Muscle layer of colon (tissue), 2 donors: ENCODE measurements around the gene HPGDS.
"Not testable (repeated sequence)": the region's sequence is repeated elsewhere in the genome, so short reads cannot be mapped to it uniquely, and the experiment has no call there.

Experiments used
- H3K27ac ChIP-seq: one replicate; pipeline ENCODE4 v1.7.0; 2013; ENCODE audit warnings: low read depth, mild to moderate bottlenecking, low read length, moderate library complexity
- H3K27me3 ChIP-seq, 2 donors: one replicate each; pipeline ENCODE4 v1.7.0; 2013; ENCODE audit warnings: low read length in 2 of 2, mild to moderate bottlenecking in 2 of 2; ENCODE audit not compliant: insufficient read depth in 2 of 2, control insufficient read depth in 1 of 2
- H3K36me3 ChIP-seq: one replicate; pipeline ENCODE4 v1.7.0; 2013; ENCODE audit warnings: mild to moderate bottlenecking, low read length; ENCODE audit not compliant: insufficient read depth
- H3K4me1 ChIP-seq: one replicate; pipeline ENCODE4 v1.7.0; 2013; ENCODE audit warnings: mild to moderate bottlenecking, low read length; ENCODE audit not compliant: insufficient read depth
- H3K4me3 ChIP-seq, 2 donors: one replicate each; pipeline ENCODE4 v1.7.0; 2013; ENCODE audit warnings: low read length in 2 of 2, low read depth in 1 of 2, mild to moderate bottlenecking in 1 of 2, moderate library complexity in 1 of 2
- H3K9ac ChIP-seq: one replicate; pipeline ENCODE4 v1.7.0; 2013; ENCODE audit warnings: low read length
- H3K9me3 ChIP-seq: one replicate; pipeline ENCODE4 v1.7.0; 2013; ENCODE audit warnings: mild to moderate bottlenecking, low read length
- donor health status: abdominal sarcoma.
- donor health status: Adenocarcinoma of cecum.

The HPGDS gene

GRCh38 chr4:94319927-94320326 lies 22.7 kb downstream of the HPGDS start:
- not testable (repeated sequence) for H3K27me3 ChIP-seq, H3K9me3 ChIP-seq, H3K27ac ChIP-seq, H3K4me1 ChIP-seq, H3K4me3 ChIP-seq, H3K9ac ChIP-seq, H3K36me3 ChIP-seq

DNA sequence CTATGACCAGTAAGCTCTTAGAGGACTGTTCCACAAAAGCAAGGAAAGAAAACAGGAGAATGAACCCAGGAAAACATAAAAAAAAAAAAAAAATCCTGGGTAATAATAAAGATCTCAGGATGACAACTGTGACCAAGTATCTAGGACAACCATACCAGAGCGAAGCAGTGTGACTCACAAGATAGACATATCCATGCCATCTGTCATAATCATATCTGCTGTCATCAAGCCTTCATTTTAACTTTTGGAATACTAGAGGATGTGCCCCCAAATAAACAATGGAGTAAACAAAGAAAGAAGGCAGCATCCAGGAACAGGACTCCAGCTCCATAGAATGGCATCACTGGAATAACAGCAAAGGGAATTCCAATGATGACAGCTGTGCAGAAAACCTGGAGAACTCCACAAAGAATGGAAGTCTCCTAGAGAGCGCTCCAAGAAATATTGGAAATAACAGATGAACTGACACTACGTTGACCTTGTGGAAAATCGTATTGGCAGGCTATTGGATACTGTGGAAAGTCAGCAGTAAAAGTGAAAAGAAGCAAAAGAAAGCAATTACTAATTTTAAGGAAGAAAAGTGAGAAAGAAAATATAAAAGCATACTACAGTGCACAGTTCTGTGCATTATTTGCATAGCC lies 35.3 kb downstream of the HPGDS start:
- Histone ChIP-seq H3K9ac (no peak overlapping the region), H3K27ac (no peak overlapping the region), H3K4me1 (no peaks in the 10 kb centered on the region), H3K36me3 (no peaks in the 10 kb centered on the region), H3K9me3 (no peaks in the 10 kb centered on the region), H3K27me3 (no peaks in the 10 kb centered on the region), H3K4me3 (no peak overlapping the region)

DNA sequence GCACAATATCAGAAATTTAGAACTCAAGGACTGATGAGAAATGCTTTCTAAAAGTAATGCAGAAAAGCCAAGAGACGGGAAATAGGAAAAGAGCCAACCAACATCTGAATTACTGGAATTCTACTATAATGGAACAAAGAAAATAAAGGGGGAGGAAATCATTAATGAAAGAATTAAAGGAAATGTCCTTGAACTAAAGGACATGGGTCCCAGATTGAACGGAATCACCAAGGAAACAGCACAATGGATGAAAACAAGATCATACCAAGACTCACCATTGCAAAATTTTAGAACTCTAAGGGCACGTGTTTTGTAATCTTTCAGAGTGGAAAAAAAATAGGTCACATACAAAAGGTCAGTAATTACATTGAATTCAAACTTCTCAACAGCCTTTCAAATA lies 35.9 kb downstream of the HPGDS start:
- Histone ChIP-seq H3K27ac (no peak overlapping the region), H3K9me3 (no peaks in the 10 kb centered on the region), H3K9ac (no peak overlapping the region), H3K4me1 (no peaks in the 10 kb centered on the region), H3K27me3 (no peaks in the 10 kb centered on the region), H3K36me3 (no peaks in the 10 kb centered on the region), H3K4me3 (no peak overlapping the region)

DNA sequence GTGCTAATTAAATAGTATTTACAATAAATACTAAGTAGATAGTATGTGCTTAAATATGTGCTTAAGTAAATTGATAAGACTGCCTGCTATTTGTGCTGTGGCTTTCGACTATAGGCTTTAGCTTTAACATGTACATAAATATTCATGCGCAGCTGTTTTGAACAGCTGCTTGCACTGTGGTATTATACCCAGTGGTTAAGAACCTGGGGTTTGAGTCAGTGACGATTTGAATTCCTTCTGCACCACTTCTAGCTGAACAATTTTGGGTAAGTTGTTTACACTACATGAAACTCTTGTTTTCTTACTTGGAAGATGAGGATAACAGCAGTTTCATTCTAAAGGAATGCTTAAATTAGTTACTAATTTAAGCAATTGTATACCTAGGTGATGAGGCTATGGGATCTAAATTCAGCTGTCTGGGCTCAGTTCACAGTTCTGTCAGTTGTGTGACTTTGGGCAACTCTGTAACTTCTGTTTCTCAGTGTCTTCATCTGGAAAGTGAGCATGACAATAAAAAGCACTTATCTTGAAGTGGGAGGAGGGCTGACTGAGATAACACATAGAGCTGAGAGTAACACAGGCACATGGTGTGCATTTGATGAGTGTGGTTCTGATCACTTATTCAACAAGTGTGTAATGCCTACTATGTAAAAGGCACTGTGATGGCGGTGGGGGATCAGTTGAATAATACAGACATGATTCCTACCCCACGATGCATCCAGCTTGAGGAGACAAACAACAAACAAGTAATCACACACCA lies 37.0 kb downstream of the HPGDS start:
- H3K4me1 ChIP-seq, result no peaks in the 10 kb centered on the region
- H3K27me3 ChIP-seq, result no peaks in the 10 kb centered on the region
- no peaks in the 10 kb centered on the region for H3K36me3 ChIP-seq
- no peaks in the 10 kb centered on the region for H3K9me3 ChIP-seq
- no peak overlapping the region for H3K27ac ChIP-seq
- no peak overlapping the region for H3K9ac ChIP-seq
- H3K4me3 ChIP-seq, result no peak overlapping the region

DNA sequence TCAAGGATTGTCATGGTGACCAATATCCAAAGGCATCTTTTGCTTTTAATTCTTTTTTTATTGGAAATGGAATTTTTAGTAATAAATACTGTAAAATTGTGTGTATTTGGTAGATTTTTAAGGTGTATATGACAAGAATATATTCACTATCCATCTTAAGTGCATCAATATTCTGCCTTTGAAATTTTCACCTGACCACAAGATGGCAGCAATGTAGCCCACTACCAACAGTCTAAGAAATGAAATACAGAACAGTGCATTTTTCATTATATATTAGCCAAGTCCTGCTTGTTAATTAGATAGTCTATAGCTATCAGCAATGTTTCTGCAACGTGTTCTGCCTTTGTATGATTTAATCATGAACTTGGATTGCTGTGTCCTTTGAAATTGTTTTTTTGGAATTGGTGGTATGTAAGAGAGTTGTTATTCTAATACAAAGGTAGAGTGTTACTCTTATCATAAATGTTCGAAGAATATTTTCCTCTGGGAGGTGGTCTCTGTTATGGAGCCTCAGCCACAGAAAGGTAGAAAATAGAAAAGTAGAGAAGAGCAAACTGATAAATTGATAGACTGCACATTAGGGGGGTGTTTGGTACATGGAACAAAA lies 38.2 kb downstream of the HPGDS start:
- Histone ChIP-seq H3K36me3 (no peaks in the 10 kb centered on the region), H3K4me1 (no peaks in the 10 kb centered on the region), H3K27ac (no peak overlapping the region), H3K9ac (no peak overlapping the region), H3K27me3 (no peaks in the 10 kb centered on the region), H3K9me3 (no peaks in the 10 kb centered on the region), H3K4me3 (no peak overlapping the region)

- Histone ChIP-seq H3K27ac (no peak overlapping the region), H3K4me3 (no peak overlapping the region), H3K36me3 (no peaks in the 10 kb centered on the region), H3K9ac (no peak overlapping the region), H3K27me3 (no peaks in the 10 kb centered on the region), H3K4me1 (no peaks in the 10 kb centered on the region), H3K9me3 (no peaks in the 10 kb centered on the region)
Measured at GRCh38 chr4:94302191-94302590, 40.4 kb downstream of the HPGDS start.

- Histone ChIP-seq H3K36me3 (no peaks in the 10 kb centered on the region), H3K4me3 (no peak overlapping the region), H3K27ac (no peak overlapping the region), H3K27me3 (no peaks in the 10 kb centered on the region), H3K9me3 (no peaks in the 10 kb centered on the region), H3K9ac (no peak overlapping the region), H3K4me1 (no peaks in the 10 kb centered on the region)
Measured at GRCh38 chr4:94298725-94299252, 43.8 kb downstream of the HPGDS start.

GRCh38 chr4:94295473-94295872 lies 47.2 kb downstream of the HPGDS start:
- H3K36me3 ChIP-seq, H3K27ac ChIP-seq, H3K9ac ChIP-seq, H3K4me1 ChIP-seq, H3K27me3 ChIP-seq, H3K9me3 ChIP-seq, H3K4me3 ChIP-seq: not testable (repeated sequence)

- not testable (repeated sequence) for H3K27me3 ChIP-seq, H3K4me1 ChIP-seq, H3K4me3 ChIP-seq, H3K9me3 ChIP-seq, H3K27ac ChIP-seq, H3K9ac ChIP-seq
- H3K36me3 ChIP-seq, result peaks cover 11% of the 10 kb centered on the region
Measured at GRCh38 chr4:94293981-94294380, 48.7 kb downstream of the HPGDS start.

DNA sequence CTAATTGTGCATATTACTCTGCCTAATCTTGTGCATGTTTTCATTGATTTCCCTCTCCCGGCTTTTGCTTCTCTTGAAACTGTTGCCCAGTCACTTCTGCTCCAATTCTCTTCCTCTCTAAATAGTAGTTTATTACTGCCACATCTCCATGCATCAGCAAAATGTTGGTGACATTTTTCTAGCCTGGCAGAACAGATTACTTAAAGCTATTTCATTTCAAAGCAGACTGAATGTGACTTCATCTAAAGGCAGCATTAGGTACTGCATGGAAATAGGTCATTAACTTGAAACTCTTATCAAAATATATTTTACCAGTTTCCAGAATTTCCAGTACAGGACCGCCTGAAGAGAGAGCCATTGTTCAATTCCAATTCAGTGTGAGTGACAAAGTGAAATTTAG lies 52.4 kb downstream of the HPGDS start:
- H3K9me3 ChIP-seq, result no peaks in the 10 kb centered on the region
- no peaks in the 10 kb centered on the region for H3K27me3 ChIP-seq
- H3K4me3 ChIP-seq, result no peak overlapping the region
- H3K27ac ChIP-seq, result no peak overlapping the region
- no peak overlapping the region for H3K9ac ChIP-seq
- no peaks in the 10 kb centered on the region for H3K4me1 ChIP-seq
- peaks cover 23% of the 10 kb centered on the region for H3K36me3 ChIP-seq

DNA sequence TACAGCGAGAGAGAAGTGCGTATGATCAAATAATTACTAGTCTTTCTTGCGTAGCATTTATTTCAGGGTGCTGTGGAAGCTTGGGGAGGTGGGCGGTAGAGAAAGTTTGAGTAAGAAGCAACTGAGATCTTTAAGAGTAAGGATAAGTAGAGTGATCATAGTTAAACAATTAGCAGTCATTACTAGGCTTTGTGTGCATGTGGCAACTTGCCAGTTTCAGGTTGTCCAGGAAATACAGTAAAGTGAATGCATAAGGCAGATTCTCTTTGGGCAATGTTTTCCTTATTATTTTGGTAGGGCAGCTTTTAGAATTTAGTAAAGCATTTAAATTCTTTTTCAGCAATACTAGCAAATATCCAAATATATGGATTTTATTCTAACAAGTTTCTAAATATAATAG lies 57.0 kb downstream of the HPGDS start:
- H3K4me1 ChIP-seq, result no peaks in the 10 kb centered on the region
- H3K9ac ChIP-seq, result no peak overlapping the region
- H3K27ac ChIP-seq, result no peak overlapping the region
- no peak overlapping the region for H3K4me3 ChIP-seq
- H3K36me3 ChIP-seq, result peaks cover 29% of the 10 kb centered on the region
- no peaks in the 10 kb centered on the region for H3K27me3 ChIP-seq
- H3K9me3 ChIP-seq, result no peaks in the 10 kb centered on the region
